NT2/D1 (cell line): ENCODE results near the gene GOLGA8Q.
"Not testable (repeated sequence)": the region's sequence is repeated elsewhere in the genome, so short reads cannot be mapped to it uniquely, and the experiment has no call there.

Source experiments
- SUZ12 ChIP-seq: IDR thresholded peaks from 2 replicates; pipeline ENCODE4 v1.6.1; 2011; ENCODE audit not compliant: insufficient read length, insufficient read depth; ENCODE audit errors: extremely low read depth
- YY1 ChIP-seq: IDR thresholded peaks from 2 replicates; pipeline ENCODE4 v1.6.1; 2011; ENCODE audit not compliant: insufficient read length, insufficient read depth
- ZNF274 ChIP-seq: IDR thresholded peaks from 2 replicates; pipeline ENCODE4 v1.6.1; 2011; ENCODE audit warnings: mild to moderate bottlenecking, low read depth, low read length

DNA sequence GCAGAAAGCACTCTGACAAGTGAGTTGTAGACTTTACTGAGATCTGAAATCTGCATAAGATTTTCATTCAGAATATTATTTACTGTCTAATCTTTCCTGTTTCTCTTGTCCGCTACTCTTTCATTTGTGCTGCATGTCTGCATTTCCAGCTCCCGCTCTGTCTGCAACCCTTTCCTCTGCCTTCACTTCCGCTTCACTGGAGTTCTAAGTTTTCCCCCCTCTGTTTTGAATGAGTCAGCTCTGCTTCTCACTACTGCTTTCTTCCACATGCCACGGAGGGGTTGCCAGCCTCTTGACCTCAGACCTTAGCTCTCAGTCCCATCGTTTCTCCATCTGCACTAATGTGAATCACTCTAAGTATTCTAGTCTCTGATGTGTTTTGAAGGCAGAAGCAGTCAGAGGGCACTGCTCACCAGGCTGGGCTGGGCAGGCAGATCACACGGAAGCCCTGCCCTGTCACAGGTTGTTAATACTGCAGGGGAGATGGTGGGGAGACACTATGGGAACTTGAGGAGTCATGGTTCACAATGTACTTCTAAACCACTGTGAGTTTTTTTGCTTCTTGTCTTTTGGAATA, 27.6 kb downstream of the GOLGA8Q start:
- not testable (repeated sequence) for TF ChIP-seq SUZ12, ZNF274, YY1
